Smooth muscle cell (in vitro differentiated cells): ENCODE results near the gene HS3ST2. TPM values are rescaled to one million over a fixed set of nuclear protein-coding genes. Genes with fewer than 3 reads are reported as not detected.

Experiments
- DNase-seq: peaks from one replicate; lab custom pipeline; 2025; ENCODE audit not compliant: unreplicated experiment; lab: John Stamatoyannopoulos, UW
- H2AFZ ChIP-seq: fragments of 200-600 bp; sonication (generic); 2 replicates; pipeline ENCODE4 v1.6.0; 2016; ENCODE audit warnings: antibody characterized with exemption, low read depth, mild to moderate bottlenecking
- H3F3A ChIP-seq: fragments of 200-600 bp; sonication (generic); 2 replicates; pipeline ENCODE4 v1.6.0; 2017; ENCODE audit warnings: antibody characterized with exemption, low read depth
- H3K27ac ChIP-seq: fragments of 200-600 bp; sonication (generic); 2 replicates; pipeline ENCODE4 v1.5.1; 2016; ENCODE audit warnings: low read depth, mild to moderate bottlenecking
- H3K27me3 ChIP-seq: fragments of 200-600 bp; sonication (generic); 2 replicates; pipeline ENCODE4 v1.6.1; 2016; ENCODE audit warnings: low read depth, mild to moderate bottlenecking
- H3K36me3 ChIP-seq: fragments of 200-600 bp; sonication (generic); 2 replicates; pipeline ENCODE4 v1.5.1; 2016; ENCODE audit warnings: low read depth
- H3K4me1 ChIP-seq: fragments of 200-600 bp; sonication (generic); 2 replicates; pipeline ENCODE4 v1.5.1; 2016; ENCODE audit warnings: low read depth
- H3K4me2 ChIP-seq: fragments of 200-600 bp; sonication (generic); 2 replicates; pipeline ENCODE4 v1.6.0; 2016; ENCODE audit warnings: mild to moderate bottlenecking
- H3K4me3 ChIP-seq: fragments of 200-600 bp; sonication (generic); 2 replicates; pipeline ENCODE4 v1.5.1; 2016; ENCODE audit warnings: mild to moderate bottlenecking
- H3K79me2 ChIP-seq: fragments of 200-600 bp; sonication (generic); 2 replicates; pipeline ENCODE4 v1.6.0; 2016; ENCODE audit warnings: low read depth, mild to moderate bottlenecking
- H3K9ac ChIP-seq: fragments of 200-600 bp; sonication (generic); 2 replicates; pipeline ENCODE4 v1.6.0; 2016; ENCODE audit warnings: low read depth
- H3K9me3 ChIP-seq: fragments of 200-600 bp; sonication (generic); replicated peaks from 2 replicates; pipeline ENCODE4 v1.5.1; 2016; ENCODE audit warnings: low read depth
- H4K20me1 ChIP-seq: fragments of 200-600 bp; sonication (generic); 2 replicates; pipeline ENCODE4 v1.6.0; 2016; ENCODE audit warnings: low read depth
- WGBS: methylation state at CpG from one replicate; pipeline ENCODE4 v1.1.7; 2016; ENCODE audit warnings: low lambda C conversion rate; 5-methylcytosine and 5-hydroxymethylcytosine counted together
- polyA plus RNA-seq: library from polyadenylated mRNA; unstranded; fragments of >200 nt; fragmentation: Nextera tagmentation; extraction: Ambion mirVana; gene quantifications from 2 replicates; pipeline ENCODE4 v1.2.1, GENCODE V29; 2016
- total RNA-seq: library from RNA; depleted of rRNA; stranded (reverse); fragments of >200 nt; gene quantifications from 2 replicates; pipeline ENCODE4 v1.2.3, GENCODE V29; 2014
- TF ChIP-seq, protein P1 (sequence below): fragments of 200-600 bp; sonication (generic); IDR thresholded peaks from 2 replicates; pipeline ENCODE4 v1.5.1; 2017; ENCODE audit warnings: borderline replicate concordance, mild to moderate bottlenecking, antibody characterized with exemption; ENCODE audit not compliant: insufficient read depth, poor library complexity, severe bottlenecking

HS3ST2 gene
- total and polyA plus RNA-seq, 2 experiments from 2014 or later: not detected

- Histone ChIP-seq H3K4me3 (no peak overlapping the region), H3K4me1 (no peaks in the 10 kb centered on the region), H3K79me2 (no peaks in the 10 kb centered on the region), H4K20me1 (no peaks in the 10 kb centered on the region), H2AFZ (no peak overlapping the region), H3K36me3 (no peaks in the 10 kb centered on the region), H3K9ac (no peak overlapping the region), H3K27ac (no peak overlapping the region), H3K4me2 (no peak overlapping the region), H3K27me3 (peaks cover 19% of the 10 kb centered on the region), H3K9me3 (no peaks in the 10 kb centered on the region), H3F3A (no peaks in the 10 kb centered on the region)
- no peak for DNase-seq
- TF ChIP-seq, protein P1, sequence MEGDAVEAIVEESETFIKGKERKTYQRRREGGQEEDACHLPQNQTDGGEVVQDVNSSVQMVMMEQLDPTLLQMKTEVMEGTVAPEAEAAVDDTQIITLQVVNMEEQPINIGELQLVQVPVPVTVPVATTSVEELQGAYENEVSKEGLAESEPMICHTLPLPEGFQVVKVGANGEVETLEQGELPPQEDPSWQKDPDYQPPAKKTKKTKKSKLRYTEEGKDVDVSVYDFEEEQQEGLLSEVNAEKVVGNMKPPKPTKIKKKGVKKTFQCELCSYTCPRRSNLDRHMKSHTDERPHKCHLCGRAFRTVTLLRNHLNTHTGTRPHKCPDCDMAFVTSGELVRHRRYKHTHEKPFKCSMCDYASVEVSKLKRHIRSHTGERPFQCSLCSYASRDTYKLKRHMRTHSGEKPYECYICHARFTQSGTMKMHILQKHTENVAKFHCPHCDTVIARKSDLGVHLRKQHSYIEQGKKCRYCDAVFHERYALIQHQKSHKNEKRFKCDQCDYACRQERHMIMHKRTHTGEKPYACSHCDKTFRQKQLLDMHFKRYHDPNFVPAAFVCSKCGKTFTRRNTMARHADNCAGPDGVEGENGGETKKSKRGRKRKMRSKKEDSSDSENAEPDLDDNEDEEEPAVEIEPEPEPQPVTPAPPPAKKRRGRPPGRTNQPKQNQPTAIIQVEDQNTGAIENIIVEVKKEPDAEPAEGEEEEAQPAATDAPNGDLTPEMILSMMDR: no peak
- WGBS: 58% methylated on average over 1 of the region's 1 CpG
These were observed 131.4 kb downstream of the HS3ST2 start for GRCh38 chr16:22945361-22945760.

DNA sequence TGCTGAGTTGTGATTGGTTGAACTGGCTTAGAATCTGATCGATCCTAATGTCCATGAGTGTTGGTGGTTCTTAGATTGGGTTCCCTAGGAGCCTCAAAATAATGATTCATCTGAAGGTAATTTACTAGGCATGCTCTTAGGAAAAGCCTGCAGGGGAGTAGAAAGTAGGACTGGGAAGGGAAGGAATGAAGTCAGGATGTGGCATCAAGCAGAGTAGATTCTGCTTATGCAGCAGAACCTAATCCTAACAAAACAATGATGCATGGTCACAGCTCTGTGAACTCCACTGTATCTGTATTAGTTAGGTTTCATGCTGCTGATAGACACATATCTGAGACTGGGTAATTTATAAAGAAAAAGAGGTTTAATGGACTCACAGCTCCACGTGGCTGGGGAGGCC is 132.5 kb downstream of the HS3ST2 start:
- H3K4me3 ChIP-seq: no peak overlapping the region
- TF ChIP-seq, protein P1: no peak
- no peak overlapping the region for H3K27ac ChIP-seq
- H3K4me1 ChIP-seq: no peaks in the 10 kb centered on the region
- no peak overlapping the region for H2AFZ ChIP-seq
- H3K27me3 ChIP-seq: peaks cover 23% of the 10 kb centered on the region
- H3K9ac ChIP-seq: no peak overlapping the region
- no peaks in the 10 kb centered on the region for H3K36me3 ChIP-seq
- DNase-seq: no peak
- no peaks in the 10 kb centered on the region for H3K79me2 ChIP-seq
- H4K20me1 ChIP-seq: no peaks in the 10 kb centered on the region
- H3F3A ChIP-seq: no peaks in the 10 kb centered on the region
- H3K9me3 ChIP-seq: no peaks in the 10 kb centered on the region
- H3K4me2 ChIP-seq: no peak overlapping the region
- 70% methylated on average over 2 of the region's 2 CpGs for WGBS

DNA sequence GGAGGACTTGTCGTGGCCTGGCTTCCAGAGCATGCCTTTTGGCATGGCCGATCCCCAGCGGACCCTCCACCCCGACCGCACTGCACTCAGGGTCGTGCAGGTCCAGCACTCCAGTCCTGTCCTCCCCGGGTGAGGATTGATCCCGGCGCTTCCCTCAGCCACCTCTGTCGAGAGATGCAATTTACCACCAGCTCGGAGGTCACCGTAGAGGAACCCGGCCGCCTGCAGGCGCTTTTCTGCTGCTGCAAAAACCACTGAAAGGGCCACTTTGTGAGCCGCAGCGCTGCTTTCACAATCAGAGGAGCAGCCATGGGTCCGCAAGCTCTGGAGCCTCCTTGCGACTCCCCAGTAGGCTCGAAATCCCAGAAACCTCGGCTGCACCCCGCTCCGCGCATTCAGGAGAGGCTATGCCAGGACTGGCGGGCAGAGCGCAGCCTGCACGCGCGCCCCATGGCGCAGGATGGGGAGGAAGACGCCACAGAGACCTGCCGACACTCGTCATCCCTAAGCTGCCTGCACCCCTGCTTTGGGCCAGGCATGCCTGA is 134.2 kb downstream of the HS3ST2 start:
- Histone ChIP-seq H2AFZ (no peak overlapping the region), H3K4me1 (no peaks in the 10 kb centered on the region), H3K36me3 (no peaks in the 10 kb centered on the region), H3K4me3 (no peak overlapping the region), H3K9ac (no peak overlapping the region), H3F3A (no peaks in the 10 kb centered on the region), H3K27me3 (peaks cover 25% of the 10 kb centered on the region), H3K9me3 (no peaks in the 10 kb centered on the region), H3K27ac (no peak overlapping the region), H3K79me2 (no peaks in the 10 kb centered on the region), H4K20me1 (no peaks in the 10 kb centered on the region), H3K4me2 (no peak overlapping the region)
- 82% methylated on average over 33 of the region's 33 CpGs for WGBS
- DNase-seq: no peak
- TF ChIP-seq, protein P1: no peak

- Histone ChIP-seq H2AFZ (no peak overlapping the region), H3K79me2 (no peaks in the 10 kb centered on the region), H3F3A (no peaks in the 10 kb centered on the region), H3K36me3 (no peaks in the 10 kb centered on the region), H3K27ac (no peak overlapping the region), H3K4me1 (no peaks in the 10 kb centered on the region), H3K4me3 (no peak overlapping the region), H3K9me3 (no peaks in the 10 kb centered on the region), H4K20me1 (no peaks in the 10 kb centered on the region), H3K4me2 (no peak overlapping the region), H3K9ac (no peak overlapping the region), H3K27me3 (peaks cover 20% of the 10 kb centered on the region)
- no peak for DNase-seq
- TF ChIP-seq, protein P1: peak; percentile 50
- 37% methylated on average over 18 of the region's 18 CpGs for WGBS
These were observed 134.8 kb downstream of the HS3ST2 start for GRCh38 chr16:22948603-22949368.
